Neural cell (in vitro differentiated cells): ENCODE data around the gene CXorf38.

ENCODE experiments used
- CTCF ChIP-seq: fragments of 450-650 bp; IDR thresholded peaks from 2 replicates; pipeline ENCODE4 v1.5.1; 2014; ENCODE audit warnings: antibody characterized with exemption, mild to moderate bottlenecking, moderate library complexity; ENCODE audit not compliant: poor library complexity, severe bottlenecking
- POLR2AphosphoS5 ChIP-seq: IDR thresholded peaks from 2 replicates; pipeline ENCODE4 v1.6.1; 2012

GRCh38 chrX:40684092-40684491 is 36.7 kb upstream of the CXorf38 start:
- TF ChIP-seq CTCF (no peak), POLR2AphosphoS5 (no peak)
